Immature natural killer cell (primary cell): Measurements from ENCODE around the gene TMEM51. TPM values are rescaled to one million over a fixed set of nuclear protein-coding genes. Genes with fewer than 3 reads are reported as not detected.
A peak's percentile ranks its signal among the peaks of the same experiment; 100 is the strongest.

Experiments
- DNase-seq, 3 donors: peaks; one replicate each; pipeline ENCODE4 v3.0.0; 2022; ENCODE audit warnings: mixed read lengths in 1 of 3
- H3K27ac Mint-ChIP-seq, 6 donors: one replicate each; pipeline ENCODE4 v1.8.0; 2020; ENCODE audit warnings: mixed read lengths in 6 of 6, mild to moderate bottlenecking in 5 of 6, inconsistent platforms in 4 of 6, moderate library complexity in 3 of 6
- H3K27me3 Mint-ChIP-seq, 3 donors: one replicate each; pipeline ENCODE4 v1.8.0; 2020 to 2021; ENCODE audit warnings: low read depth in 3 of 3, mild to moderate bottlenecking in 3 of 3, mixed read lengths in 3 of 3, moderate library complexity in 3 of 3, inconsistent platforms in 1 of 3
- H3K36me3 Mint-ChIP-seq, 3 donors: one replicate each; pipeline ENCODE4 v1.8.0; 2020; ENCODE audit warnings: mixed read lengths in 3 of 3, inconsistent platforms in 2 of 3, mild to moderate bottlenecking in 2 of 3
- H3K4me1 Mint-ChIP-seq, 2 donors: one replicate each; pipeline ENCODE4 v1.8.0; 2020; ENCODE audit warnings: inconsistent platforms in 2 of 2, mild to moderate bottlenecking in 2 of 2, mixed read lengths in 2 of 2, moderate library complexity in 1 of 2
- H3K4me3 Mint-ChIP-seq, 5 donors: one replicate each; pipeline ENCODE4 v1.8.0; 2020; ENCODE audit warnings: mild to moderate bottlenecking in 5 of 5, mixed read lengths in 5 of 5, inconsistent platforms in 3 of 5, moderate library complexity in 3 of 5
- H3K9me3 Mint-ChIP-seq, 6 donors: one replicate each; pipeline ENCODE4 v1.8.0; 2020; ENCODE audit warnings: mild to moderate bottlenecking in 6 of 6, mixed read lengths in 6 of 6, inconsistent platforms in 4 of 6, moderate library complexity in 3 of 6
- polyA plus RNA-seq, 3 donors: library from polyadenylated mRNA; unstranded; fragments of 300-500 nt; fragmentation: Illumina TruSeq; gene quantifications; one replicate each; pipeline ENCODE4 v1.2.3, GENCODE V29; 2021

The TMEM51 gene
- polyA plus RNA-seq, 3 donors from 2014 or later = not detected

- Mint-ChIP-seq H3K4me1 (no peaks in the 10 kb centered on the region), H3K27ac (no peak overlapping the region), H3K27me3 (peaks cover 3 to 6% (median 3%) of the 10 kb centered on the region in 3 donors), H3K9me3 (no peaks in the 10 kb centered on the region), H3K4me3 (no peak overlapping the region), H3K36me3 (no peaks in the 10 kb centered on the region)
- DNase-seq = no peak
Measured at GRCh38 chr1:15180189-15180588, 26.6 kb downstream of the TMEM51 start.

GRCh38 chr1:15180945-15181523 lies 27.5 kb downstream of the TMEM51 start:
- Mint-ChIP-seq H3K9me3 (no peaks in the 10 kb centered on the region), H3K4me3 (no peak overlapping the region), H3K27ac (no peak overlapping the region), H3K4me1 (no peaks in the 10 kb centered on the region), H3K36me3 (no peaks in the 10 kb centered on the region), H3K27me3 (peaks cover 3 to 6% (median 4%) of the 10 kb centered on the region in 3 donors)
- DNase-seq = no peak

- H3K27me3 Mint-ChIP-seq = peaks cover 3 to 6% (median 4%) of the 10 kb centered on the region in 3 donors
- DNase-seq = no peak
- no peaks in the 10 kb centered on the region for H3K4me1 Mint-ChIP-seq
- H3K4me3 Mint-ChIP-seq = no peak overlapping the region
- no peak overlapping the region for H3K27ac Mint-ChIP-seq
- no peaks in the 10 kb centered on the region for H3K9me3 Mint-ChIP-seq
- no peaks in the 10 kb centered on the region for H3K36me3 Mint-ChIP-seq
Measured at GRCh38 chr1:15181564-15181963, 28.0 kb downstream of the TMEM51 start.

GRCh38 chr1:15184436-15185241 lies 31.1 kb downstream of the TMEM51 start:
- Mint-ChIP-seq H3K36me3 (no peaks in the 10 kb centered on the region), H3K4me1 (no peaks in the 10 kb centered on the region), H3K4me3 (no peak overlapping the region), H3K9me3 (no peaks in the 10 kb centered on the region), H3K27ac (no peak overlapping the region), H3K27me3 (peaks cover 0 to 3% (median 1%) of the 10 kb centered on the region in 3 donors)
- DNase-seq = no peak

- Mint-ChIP-seq H3K36me3 (no peaks in the 10 kb centered on the region), H3K4me3 (no peak overlapping the region), H3K9me3 (no peaks in the 10 kb centered on the region), H3K27ac (no peak overlapping the region), H3K4me1 (no peaks in the 10 kb centered on the region), H3K27me3 (peaks cover 0 to 3% (median 1%) of the 10 kb centered on the region in 3 donors)
- no peak for DNase-seq
Measured at GRCh38 chr1:15185617-15186016, 32.1 kb downstream of the TMEM51 start.

GRCh38 chr1:15186073-15186845 lies 32.7 kb downstream of the TMEM51 start:
- no peaks in the 10 kb centered on the region for H3K9me3 Mint-ChIP-seq
- H3K27me3 Mint-ChIP-seq = peaks cover 0 to 3% (median 1%) of the 10 kb centered on the region in 3 donors
- no peak for DNase-seq
- H3K27ac Mint-ChIP-seq = no peak overlapping the region
- H3K4me1 Mint-ChIP-seq = no peaks in the 10 kb centered on the region
- H3K36me3 Mint-ChIP-seq = no peaks in the 10 kb centered on the region
- H3K4me3 Mint-ChIP-seq = no peak overlapping the region

- Mint-ChIP-seq H3K27ac (no peak overlapping the region), H3K27me3 (peaks cover 0 to 3% (median 1%) of the 10 kb centered on the region in 3 donors), H3K36me3 (no peaks in the 10 kb centered on the region)
Measured at GRCh38 chr1:15186846-15187151, 33.3 kb downstream of the TMEM51 start.

GRCh38 chr1:15187175-15188129 lies 33.9 kb downstream of the TMEM51 start:
- Mint-ChIP-seq H3K27ac (peak overlapping the region in 1 of 6 donors; percentile 55), H3K4me1 (no peaks in the 10 kb centered on the region), H3K9me3 (no peaks in the 10 kb centered on the region), H3K27me3 (peaks cover 0 to 3% (median 1%) of the 10 kb centered on the region in 3 donors), H3K36me3 (no peaks in the 10 kb centered on the region), H3K4me3 (no peak overlapping the region)
- DNase-seq = no peak

More at GRCh38 chr1:15186846-15187151, 33.3 kb downstream of the TMEM51 start:
- H3K4me1 Mint-ChIP-seq = no peaks in the 10 kb centered on the region
- no peak overlapping the region for H3K4me3 Mint-ChIP-seq
- no peak for DNase-seq
- no peaks in the 10 kb centered on the region for H3K9me3 Mint-ChIP-seq

GRCh38 chr1:15188130-15188524 lies 34.6 kb downstream of the TMEM51 start:
- DNase-seq = no peak
- Mint-ChIP-seq H3K27me3 (peaks cover 0 to 3% (median 1%) of the 10 kb centered on the region in 3 donors), H3K4me1 (no peaks in the 10 kb centered on the region), H3K36me3 (no peaks in the 10 kb centered on the region), H3K27ac (no peak overlapping the region), H3K4me3 (no peak overlapping the region), H3K9me3 (no peaks in the 10 kb centered on the region)

GRCh38 chr1:15188678-15189077 lies 35.1 kb downstream of the TMEM51 start:
- Mint-ChIP-seq H3K9me3 (no peaks in the 10 kb centered on the region), H3K4me1 (no peaks in the 10 kb centered on the region), H3K27me3 (peaks cover 0 to 3% (median 1%) of the 10 kb centered on the region in 3 donors), H3K36me3 (no peaks in the 10 kb centered on the region), H3K4me3 (no peak overlapping the region), H3K27ac (no peak overlapping the region)
- DNase-seq = no peak

- Mint-ChIP-seq H3K27ac (no peak overlapping the region), H3K27me3 (peaks cover 1 to 3% (median 1%) of the 10 kb centered on the region in 3 donors), H3K4me1 (no peaks in the 10 kb centered on the region), H3K36me3 (no peaks in the 10 kb centered on the region), H3K9me3 (no peaks in the 10 kb centered on the region), H3K4me3 (no peak overlapping the region)
- no peak for DNase-seq
Measured at GRCh38 chr1:15189692-15190370, 36.3 kb downstream of the TMEM51 start.

GRCh38 chr1:15191267-15191666 lies 37.7 kb downstream of the TMEM51 start:
- no peaks in the 10 kb centered on the region for H3K9me3 Mint-ChIP-seq
- H3K4me3 Mint-ChIP-seq = no peak overlapping the region
- no peaks in the 10 kb centered on the region for H3K4me1 Mint-ChIP-seq
- H3K27me3 Mint-ChIP-seq = peaks cover 0 to 3% (median 0%) of the 10 kb centered on the region in 3 donors
- H3K27ac Mint-ChIP-seq = no peak overlapping the region
- DNase-seq = no peak
- H3K36me3 Mint-ChIP-seq = no peaks in the 10 kb centered on the region

GRCh38 chr1:15191770-15192169 lies 38.2 kb downstream of the TMEM51 start:
- Mint-ChIP-seq H3K36me3 (no peaks in the 10 kb centered on the region), H3K27me3 (peaks cover 0 to 3% (median 0%) of the 10 kb centered on the region in 3 donors)

More at GRCh38 chr1:15191770-15192169, 38.2 kb downstream of the TMEM51 start:
- no peak for DNase-seq
- no peaks in the 10 kb centered on the region for H3K9me3 Mint-ChIP-seq
- H3K4me3 Mint-ChIP-seq = no peak overlapping the region
- no peaks in the 10 kb centered on the region for H3K4me1 Mint-ChIP-seq
- no peak overlapping the region for H3K27ac Mint-ChIP-seq
